K562 (cell line): ENCODE results near the gene SORT1. TPM values are rescaled to one million over a fixed set of nuclear protein-coding genes. Genes with fewer than 3 reads are reported as not detected.

Experiments
- ATAC-seq: fragments of 200-7000 bp; cut with Tn5 transposase; 3 replicates; pipeline ENCODE4 v1.9.1; 2020; ENCODE audit warnings: moderate library complexity
- BruUV-seq: library from RNA; stranded (reverse); fragments of 400-500 nt; replicated peaks from 2 replicates; lab custom pipeline; 2021; lab: Mats Ljungman, UMichigan
- CTCF ChIA-PET: fragments of 300-600 bp; formaldehyde crosslinking; extraction: SDS; loops from one replicate; lab custom pipeline; 2021; ENCODE audit warnings: low intra/inter-chr PET ratio; lab: Yijun Ruan, JAX
- POLR2A ChIA-PET: fragments of 300-600, 350-650 bp; sonication (Branson Sonifier 250); formaldehyde crosslinking; extraction: SDS; loops from one replicate; lab custom pipeline; 2021; ENCODE audit warnings: antibody characterized with exemption, inconsistent platforms; lab: Yijun Ruan, JAX
- DNase-seq, 4 experiments: peaks; one replicate each; pipeline versions ENCODE4 v3.0.0 to v3.0.0-alpha.2; 2011 to 2018; ENCODE audit warnings: low spot score in 3 of 4, mixed read lengths in 3 of 4; ENCODE audit errors: extremely low read depth in 1 of 4
- FAIRE-seq: peaks from 2 replicates; lab custom pipeline; 2011; peaks lifted over from hg19 to GRCh38; lab: Jason Lieb, UNC
- H2AFZ ChIP-seq: 2 replicates; pipeline ENCODE4 v1.6.0; 2011; ENCODE audit warnings: low read depth, low read length, control low read depth, inconsistent platforms
- H3K27ac ChIP-seq: fragments of 200-600 bp; 3 replicates; pipeline ENCODE4 v1.8.0; 2011; ENCODE audit warnings: low read depth, mild to moderate bottlenecking, control low read depth, inconsistent platforms, low read length, moderate library complexity, mixed read lengths; ENCODE audit errors: extremely low read depth
- H3K27me3 ChIP-seq, 2 experiments: fragments of 300-600 bp in 1 of 2; 2 replicates in 1 of 2; 3 replicates in 1 of 2; pipeline versions ENCODE4 v1.6.0 to v1.8.0; 2011; ENCODE audit warnings: inconsistent platforms in 2 of 2, low read length in 2 of 2, mild to moderate bottlenecking in 1 of 2, mixed read lengths in 1 of 2, moderate library complexity in 1 of 2; ENCODE audit not compliant: control insufficient read depth in 2 of 2, insufficient read depth in 2 of 2
- H3K36me3 ChIP-seq: fragments of 300-600 bp; 3 replicates; pipeline ENCODE4 v1.8.0; 2011; ENCODE audit warnings: mild to moderate bottlenecking, low read length, inconsistent platforms; ENCODE audit not compliant: control insufficient read depth, insufficient read depth
- H3K4me1 ChIP-seq, 2 experiments: fragments of 200-600 bp in 1 of 2; replicated peaks in 1 of 2; 2 replicates in 1 of 2; 3 replicates in 1 of 2; pipeline versions ENCODE4 v1.5.1 to v1.8.0; 2011; ENCODE audit warnings: inconsistent platforms in 2 of 2, low read length in 2 of 2, mild to moderate bottlenecking in 1 of 2, mixed read lengths in 1 of 2, moderate library complexity in 1 of 2; ENCODE audit not compliant: control insufficient read depth in 2 of 2, insufficient read depth in 2 of 2
- H3K4me2 ChIP-seq: 2 replicates; pipeline ENCODE4 v1.6.1; 2011; ENCODE audit warnings: low read length, control low read depth, inconsistent platforms, mixed read lengths; ENCODE audit not compliant: insufficient read depth
- H3K4me3 ChIP-seq: fragments of 200-600 bp; sonication (generic), shearing (Covaris generic); 2 replicates; pipeline ENCODE4 v1.5.1; 2016; ENCODE audit warnings: control low read depth, inconsistent platforms
- H3K79me2 ChIP-seq: fragments of 200-600 bp; 3 replicates; pipeline ENCODE4 v1.8.0; 2011; ENCODE audit warnings: low read length, inconsistent platforms; ENCODE audit not compliant: control insufficient read depth, insufficient read depth
- H3K9ac ChIP-seq, 2 experiments: 2 replicates each; pipeline versions ENCODE4 v1.6.0 to v1.6.1; 2011; ENCODE audit warnings: low read depth in 2 of 2, low read length in 2 of 2, control low read depth in 1 of 2, inconsistent platforms in 1 of 2, mild to moderate bottlenecking in 1 of 2, mixed read lengths in 1 of 2; ENCODE audit not compliant: insufficient read depth in 1 of 2
- H3K9me1 ChIP-seq: one replicate; pipeline ENCODE4 v1.6.0; 2011; ENCODE audit warnings: inconsistent platforms, mild to moderate bottlenecking, low read length, moderate library complexity; ENCODE audit not compliant: control insufficient read depth, insufficient read depth
- H3K9me3 ChIP-seq: replicated peaks from 2 replicates; pipeline ENCODE4 v1.5.1; 2011; ENCODE audit warnings: low read depth, low read length, inconsistent platforms; ENCODE audit not compliant: control insufficient read depth, insufficient read depth
- H4K20me1 ChIP-seq: replicated peaks from 2 replicates; pipeline ENCODE4 v1.6.1; 2011; ENCODE audit warnings: low read length, inconsistent platforms, mixed read lengths; ENCODE audit not compliant: control insufficient read depth, insufficient read depth
- ADNP ChIP-seq: fragments of 200-800 bp; sonication (Bioruptor generic); IDR thresholded peaks from 2 replicates; pipeline ENCODE4 v1.6.1; 2016; ENCODE audit warnings: missing genetic modification characterization, missing compliant biosample characterization
- CEBPZ ChIP-seq: fragments of 150-350 bp; IDR thresholded peaks from 2 replicates; pipeline ENCODE4 v1.6.1; 2014; ENCODE audit warnings: low read depth, mild to moderate bottlenecking, low read length, borderline replicate concordance
- FIP1L1 ChIP-seq: fragments of 200-400 bp; formaldehyde crosslinking; IDR thresholded peaks from 2 replicates; pipeline ENCODE4 v1.6.1; 2018; ENCODE audit warnings: mild to moderate bottlenecking, low read depth, low read length; ENCODE audit not compliant: poor library complexity, severe bottlenecking
- MED1 ChIP-seq: sonication (generic); formaldehyde crosslinking; IDR thresholded peaks from 2 replicates; pipeline ENCODE4 v1.8.1; 2023; ENCODE audit warnings: missing genetic modification reagents, borderline replicate concordance
- NR3C1 ChIP-seq: sonication (generic); formaldehyde crosslinking; IDR thresholded peaks from 2 replicates; pipeline ENCODE4 v1.8.1; 2022; ENCODE audit warnings: missing genetic modification reagents
- PML ChIP-seq: IDR thresholded peaks from 2 replicates; pipeline ENCODE4 v1.6.1; 2012; ENCODE audit warnings: low read length, inconsistent platforms
- SMAD3 ChIP-seq: fragments of 450-650 bp; formaldehyde crosslinking; conservative IDR thresholded peaks from 2 replicates; pipeline ENCODE4 v1.4.0; 2020; ENCODE audit warnings: mild to moderate bottlenecking
- SNRNP70 ChIP-seq: fragments of 200-400 bp; formaldehyde crosslinking; optimal IDR thresholded peaks from 2 replicates; pipeline ENCODE3; 2017; ENCODE audit warnings: low read depth, low read length
- ZNF311 ChIP-seq: fragments of 250-450 bp; sonication (Bioruptor Pico); IDR thresholded peaks from 2 replicates; pipeline ENCODE4 v1.4.0; 2020; ENCODE audit warnings: mild to moderate bottlenecking, moderate library complexity
- ZNF668 ChIP-seq: fragments of 250-450 bp; sonication (Bioruptor Pico); IDR thresholded peaks from 2 replicates; pipeline ENCODE4 v1.8.0; 2022; ENCODE audit warnings: mild to moderate bottlenecking, inconsistent platforms
- WGBS: fragments of 100-300 bp; shearing (Covaris generic); methylation state at CpG from one replicate; pipeline ENCODE4 v1.1.6; 2016; ENCODE audit warnings: low coverage, mixed read lengths; ENCODE audit not compliant: insufficient coverage; ENCODE audit errors: missing lambda C conversion rate; 5-methylcytosine and 5-hydroxymethylcytosine counted together
- in situ Hi-C: fragments of 300-500 bp; cut with MboI; formaldehyde crosslinking; loops from 4 replicates; pipeline ENCODE4 v1.15.0; 2018; ENCODE audit warnings: inconsistent platforms, mixed read lengths
- intact Hi-C: fragments of 100-400 bp; cut with micrococcal nuclease; formaldehyde crosslinking; loops from 2 replicates; pipeline ENCODE4 v1.14.2; 2022
- polyA plus RNA-seq, 8 experiments: library from polyadenylated mRNA; depleted of rRNA in 4 of 8; stranded (reverse) in 5 of 8; unstranded in 3 of 8; fragments of >200 nt; fragmentation: Nextera tagmentation in 2 of 8; fragmentation: Illumina TruSeq in 1 of 8; extraction: Ambion mirVana in 2 of 8; extraction: Trizol in 1 of 8; gene quantifications; 2 replicates each; pipeline versions ENCODE4 v1.2.1 to v1.2.3, GENCODE V29; 2011 to 2014; ENCODE audit warnings: inconsistent platforms in 1 of 8, missing spikeins in 1 of 8
- total RNA-seq, 7 experiments: library from RNA; depleted of rRNA in 6 of 7; stranded (reverse); fragments of >200 nt in 6 of 7; fragmentation: Illumina TruSeq in 2 of 7; extraction: Trizol in 2 of 7; gene quantifications; 2 replicates each; pipeline versions ENCODE4 v1.2.1 to v1.2.3, GENCODE V29; 2011 to 2021; ENCODE audit warnings: low replicate concordance in 1 of 7

Gene SORT1
- total and polyA plus RNA-seq, 9 of the 15 experiments (the other 6 are each of a cell fraction or from before 2014, with no cell fraction given) = 27.4 to 112 (median 65.0) TPM

- ATAC-seq = no peak
- no TSS peak for BruUV-seq
- no peak overlapping the region for H2AFZ ChIP-seq
- H3K9me3 ChIP-seq = no peaks in the 10 kb centered on the region
- no peaks in the 10 kb centered on the region for H3K4me1 ChIP-seq
- FAIRE-seq = no peak
- POLR2A ChIA-PET = no interaction called here
- no peak for TF ChIP-seq SMAD3 (CRISPR knock-in tag)
- no peak for TF ChIP-seq ZNF668 (CRISPR knock-in tag)
- no peak for TF ChIP-seq FIP1L1
- no peak for TF ChIP-seq ADNP (tag)
- no peak for TF ChIP-seq NR3C1
- no peak for TF ChIP-seq MED1
- no peak for TF ChIP-seq SNRNP70
- no peak for TF ChIP-seq CEBPZ
- TF ChIP-seq ZNF311 (CRISPR knock-in tag) = no peak
- no peak for TF ChIP-seq PML
- no peak for DNase-seq
- CTCF ChIA-PET = no interaction called here
- H4K20me1 ChIP-seq = 0 out of 2 replicates have a peak, but pooled peaks cover 3% of the 10 kb centered on the region
- peaks cover 84% of the 10 kb centered on the region for H3K36me3 ChIP-seq
- H3K9ac ChIP-seq = no peak overlapping the region
- no peaks in the 10 kb centered on the region for H3K79me2 ChIP-seq
- intact Hi-C loops (no loop called here), in situ Hi-C loops (loop anchor here (5.0 kb wide), 1 partner anchor 143 kb away; no protein-coding TSS in a partner anchor)
- no peak overlapping the region for H3K4me2 ChIP-seq
- H3K27me3 ChIP-seq = no peaks in the 10 kb centered on the region
- WGBS = 82% methylated on average over 4 of the region's 4 CpGs
- H3K9me1 ChIP-seq = no peaks in the 10 kb centered on the region
- H3K27ac ChIP-seq = no peak overlapping the region
- no peak overlapping the region for H3K4me3 ChIP-seq
These were observed 7.1 kb upstream of the SORT1 start for GRCh38 chr1:109404838-109405237.
